ENCODE results near the gene SDSL.

Gene SDSL

GRCh38 chr12:113485330-113485729 is 63.1 kb downstream of the SDSL start:
- DNase-seq (ENCODE audit: low spot score): no peak

DNA sequence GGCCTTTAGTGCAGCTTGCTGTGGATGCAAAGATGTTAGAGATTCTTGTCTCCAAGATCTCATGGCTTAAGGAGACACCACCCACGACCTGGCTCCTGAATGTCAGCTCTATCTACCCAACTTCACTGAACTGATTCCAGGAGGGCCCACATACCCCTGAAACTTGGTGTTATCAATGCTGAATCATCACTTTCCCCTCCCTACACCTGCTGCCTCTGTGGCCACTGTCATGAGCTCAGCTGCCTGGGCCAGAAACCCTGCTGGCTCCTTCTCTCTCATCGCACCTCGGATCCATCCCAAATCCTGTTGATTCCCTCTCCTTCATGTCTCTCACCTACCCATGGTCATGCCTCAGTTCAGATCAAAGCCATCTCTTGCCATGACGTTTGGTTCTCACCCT is 64.5 kb downstream of the SDSL start:
- no peak for DNase-seq (ENCODE audit: low spot score)

All from CD4-positive, alpha-beta T cell treated with Interleukin-6 at 100 ng/mL for 8 hours (primary cell).